HEK293T (cell line): ENCODE results near the gene ARL4A.

Experiments used
- ARNT ChIP-seq: fragments of 450-650 bp; IDR thresholded peaks from 2 replicates; pipeline ENCODE4 v1.6.1; 2017; ENCODE audit warnings: mild to moderate bottlenecking
- BHLHE40 ChIP-seq: fragments of 450-650 bp; IDR thresholded peaks from 2 replicates; pipeline ENCODE4 v1.6.1; 2016; ENCODE audit warnings: mild to moderate bottlenecking, moderate library complexity, borderline replicate concordance
- CTBP1 ChIP-seq: fragments of 450-650 bp; IDR thresholded peaks from 2 replicates; pipeline ENCODE4 v1.6.1; 2016; ENCODE audit warnings: borderline replicate concordance
- ELF4 ChIP-seq: fragments of 450-650 bp; IDR thresholded peaks from 2 replicates; pipeline ENCODE4 v1.6.1; 2017; ENCODE audit warnings: antibody characterized with exemption
- FOXA1 ChIP-seq: fragments of 450-650 bp; IDR thresholded peaks from 2 replicates; pipeline ENCODE4 v1.6.1; 2016; ENCODE audit warnings: mild to moderate bottlenecking
- FOXK2 ChIP-seq: fragments of 450-650 bp; IDR thresholded peaks from 2 replicates; pipeline ENCODE4 v1.6.1; 2016; ENCODE audit warnings: mild to moderate bottlenecking
- FOXM1 ChIP-seq: fragments of 450-650 bp; IDR thresholded peaks from 2 replicates; pipeline ENCODE4 v1.6.1; 2017; ENCODE audit warnings: mild to moderate bottlenecking, borderline replicate concordance
- HDGF ChIP-seq: fragments of 450-650 bp; IDR thresholded peaks from 2 replicates; pipeline ENCODE4 v1.6.1; 2017; ENCODE audit warnings: antibody characterized with exemption, borderline replicate concordance
- NFRKB ChIP-seq: fragments of 450-650 bp; IDR thresholded peaks from 2 replicates; pipeline ENCODE4 v1.6.1; 2016; ENCODE audit warnings: mild to moderate bottlenecking, moderate library complexity
- PKNOX1 ChIP-seq: fragments of 450-650 bp; IDR thresholded peaks from 2 replicates; pipeline ENCODE4 v1.6.1; 2016
- SP1 ChIP-seq: fragments of 450-650 bp; IDR thresholded peaks from 2 replicates; pipeline ENCODE4 v1.6.1; 2017
- SUZ12 ChIP-seq: fragments of 450-650 bp; IDR thresholded peaks from 2 replicates; pipeline ENCODE4 v1.6.1; 2016; ENCODE audit warnings: mild to moderate bottlenecking
- TARDBP ChIP-seq: fragments of 450-650 bp; IDR thresholded peaks from 2 replicates; pipeline ENCODE4 v1.6.1; 2016
- ZNF384 ChIP-seq: fragments of 450-650 bp; IDR thresholded peaks from 2 replicates; pipeline ENCODE4 v1.6.1; 2016

GRCh38 chr7:12735923-12736322 is 48.5 kb downstream of the ARL4A start:
- TF ChIP-seq BHLHE40, result no peak
- TF ChIP-seq TARDBP, result no peak
- no peak for TF ChIP-seq CTBP1
- no peak for TF ChIP-seq SUZ12
- no peak for TF ChIP-seq ELF4
- no peak for TF ChIP-seq FOXM1
- TF ChIP-seq ZNF384, result no peak
- no peak for TF ChIP-seq SP1
- TF ChIP-seq HDGF, result no peak
- no peak for TF ChIP-seq FOXK2
- no peak for TF ChIP-seq PKNOX1
- no peak for TF ChIP-seq ARNT
- no peak for TF ChIP-seq NFRKB
- no peak for TF ChIP-seq FOXA1
